22Rv1 (cell line): ENCODE results near the gene RACGAP1.
"Not testable (repeated sequence)": the region's sequence is repeated elsewhere in the genome, so short reads cannot be mapped to it uniquely, and the experiment has no call there.

ENCODE experiments used
- H3K27ac ChIP-seq: fragments of 450-650 bp; 2 replicates; pipeline ENCODE4 v1.5.1; 2017
- CTCF ChIP-seq: fragments of 450-650 bp; IDR thresholded peaks from 2 replicates; pipeline ENCODE4 v1.5.1; 2017; ENCODE audit warnings: mild to moderate bottlenecking
- ZFX ChIP-seq: fragments of 450-650 bp; IDR thresholded peaks from 2 replicates; pipeline ENCODE4 v1.6.1; 2017; ENCODE audit warnings: antibody characterized with exemption, borderline replicate concordance

The RACGAP1 gene

GRCh38 chr12:50040657-50041056 lies 15.4 kb upstream of the RACGAP1 start:
- H3K27ac ChIP-seq: no peak overlapping the region
- TF ChIP-seq ZFX (no peak), CTCF (no peak)

- no peak overlapping the region for H3K27ac ChIP-seq
These were observed 14.0 kb upstream of the RACGAP1 start for GRCh38 chr12:50039151-50039835.

GRCh38 chr12:50038336-50038735 lies 13.0 kb upstream of the RACGAP1 start:
- no peak overlapping the region for H3K27ac ChIP-seq
- TF ChIP-seq ZFX: no peak
- TF ChIP-seq CTCF: no peak

More at GRCh38 chr12:50039151-50039835, 14.0 kb upstream of the RACGAP1 start:
- TF ChIP-seq ZFX (no peak), CTCF (peak; percentile 100)

- H3K27ac ChIP-seq: no peak overlapping the region
- TF ChIP-seq ZFX: no peak
These were observed 7.7 kb upstream of the RACGAP1 start for GRCh38 chr12:50032854-50033581.

- H3K27ac ChIP-seq: no peak overlapping the region
- TF ChIP-seq CTCF (no peak), ZFX (no peak)
These were observed 7.2 kb upstream of the RACGAP1 start for GRCh38 chr12:50032515-50032853.

- not testable (repeated sequence) for H3K27ac ChIP-seq
These were observed 5.2 kb upstream of the RACGAP1 start for GRCh38 chr12:50030449-50030848.

- TF ChIP-seq CTCF (no peak), ZFX (no peak)
- H3K27ac ChIP-seq: no peak overlapping the region
These were observed 1.4 kb upstream of the RACGAP1 start for GRCh38 chr12:50026691-50027090.

- no peak for TF ChIP-seq CTCF
- TF ChIP-seq ZFX: no peak
- peak overlapping the region; percentile 70 for H3K27ac ChIP-seq
These were observed 498 bp downstream of the RACGAP1 start for GRCh38 chr12:50024805-50025186.
